ENCODE data around the gene DCAF8.
A peak's percentile ranks its signal among the peaks of the same experiment; 100 is the strongest.

DCAF8 gene

DNA sequence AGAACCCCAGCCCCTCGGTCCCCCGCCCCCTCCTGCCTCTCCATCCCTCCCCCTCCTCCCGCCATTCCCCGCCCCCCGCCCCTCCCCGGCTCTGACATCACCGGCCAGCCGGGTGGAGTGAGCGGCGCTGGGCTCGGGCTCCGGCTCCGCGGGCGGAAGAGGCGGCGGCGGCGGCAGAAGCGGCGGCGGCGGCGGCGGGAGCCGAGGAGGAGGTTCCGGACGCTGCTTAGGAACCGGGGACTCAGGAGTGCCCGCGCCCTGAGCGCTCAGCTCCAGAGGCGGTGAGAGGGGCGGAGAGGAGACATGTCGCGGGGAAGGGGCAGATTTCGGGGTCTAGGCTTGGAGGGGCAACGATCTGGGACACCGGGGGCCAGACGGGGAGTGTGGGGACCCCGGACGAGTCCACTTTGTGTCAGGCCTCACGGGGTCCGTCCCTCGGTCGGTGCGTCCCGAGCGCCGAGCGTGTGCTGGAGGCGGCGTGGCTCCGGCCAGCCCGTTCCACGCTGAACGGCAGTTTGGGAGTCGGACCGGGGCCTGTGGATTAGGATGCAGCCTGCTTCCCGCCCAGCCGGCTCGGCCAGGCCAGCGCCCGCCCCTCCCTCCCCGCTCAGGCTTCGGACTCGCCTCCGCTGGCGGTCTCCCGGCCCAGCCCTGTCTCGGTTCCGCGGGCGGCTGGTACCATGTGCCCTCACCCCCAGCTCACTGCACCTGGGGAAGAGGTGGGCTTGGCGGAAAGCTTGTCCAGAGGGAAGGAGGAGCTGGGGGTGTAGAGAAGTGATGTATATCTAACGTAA, 56.9 kb downstream of the DCAF8 start, which contains the start of gene PEA15:
TSS of gene PEA15 (plus strand) at position 143 of the 794 bp plus-strand sequence. CDS start 6,161 bp downstream, outside the sequence.
- peak; percentile 83 for DNase-seq (ENCODE audit: low spot score)

DNA sequence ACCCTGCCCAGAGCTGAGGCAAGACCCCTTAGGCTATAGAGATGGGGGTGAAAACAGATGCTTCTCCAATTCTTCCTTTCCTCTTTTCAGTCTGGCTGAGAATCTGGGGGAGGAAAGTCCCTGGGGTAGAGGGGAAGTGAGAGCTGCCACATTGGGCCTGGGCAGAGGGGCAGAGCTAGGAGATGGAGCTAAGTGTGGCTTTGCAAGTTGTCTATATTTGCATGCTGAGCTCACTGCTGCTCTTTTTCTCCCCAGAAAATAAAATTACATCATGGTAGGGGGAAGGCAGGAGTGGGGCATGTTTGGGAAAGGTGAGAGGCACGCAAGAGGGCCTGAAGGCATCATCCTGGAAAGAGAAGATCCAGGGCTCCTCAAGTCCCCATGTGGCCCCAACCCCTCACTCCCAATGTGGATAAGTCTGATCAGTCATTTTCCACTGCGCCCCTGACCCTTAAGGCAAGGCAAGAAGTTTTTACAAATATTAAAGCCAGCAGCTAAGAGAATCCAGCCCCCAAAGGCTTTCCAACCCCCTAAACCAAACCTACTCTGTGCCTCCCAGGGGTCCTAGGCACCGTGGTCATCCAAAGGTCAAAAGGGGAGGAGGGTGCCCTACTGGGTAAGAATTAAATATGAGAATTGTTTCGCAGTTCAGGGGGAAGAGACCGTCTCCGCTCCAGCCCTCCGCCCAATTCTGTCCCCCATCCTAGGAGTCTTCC, 57.7 kb downstream of the DCAF8 start:
- peak; percentile 56 for DNase-seq (ENCODE audit: low spot score)

DNA sequence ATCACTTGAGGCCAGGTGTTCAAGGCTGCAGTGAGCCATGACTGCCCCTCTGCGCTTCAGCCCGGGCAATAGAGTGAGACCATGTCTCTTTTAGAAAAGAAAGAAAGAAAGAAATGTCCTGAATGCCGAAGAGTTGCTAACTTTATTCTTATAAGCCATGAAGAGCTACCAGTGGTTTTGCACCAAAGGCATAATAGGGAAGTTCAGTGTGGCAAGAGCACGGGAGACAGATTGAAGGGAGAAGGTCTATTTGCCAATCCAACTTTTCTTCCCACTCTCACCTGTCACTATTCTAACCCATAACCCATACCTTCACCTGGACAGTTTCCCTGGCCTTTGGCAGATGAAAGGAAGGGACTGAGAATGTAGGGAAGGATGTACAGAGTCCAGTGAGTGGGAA, 61.6 kb downstream of the DCAF8 start:
- no peak for DNase-seq (ENCODE audit: low spot score)

DNA sequence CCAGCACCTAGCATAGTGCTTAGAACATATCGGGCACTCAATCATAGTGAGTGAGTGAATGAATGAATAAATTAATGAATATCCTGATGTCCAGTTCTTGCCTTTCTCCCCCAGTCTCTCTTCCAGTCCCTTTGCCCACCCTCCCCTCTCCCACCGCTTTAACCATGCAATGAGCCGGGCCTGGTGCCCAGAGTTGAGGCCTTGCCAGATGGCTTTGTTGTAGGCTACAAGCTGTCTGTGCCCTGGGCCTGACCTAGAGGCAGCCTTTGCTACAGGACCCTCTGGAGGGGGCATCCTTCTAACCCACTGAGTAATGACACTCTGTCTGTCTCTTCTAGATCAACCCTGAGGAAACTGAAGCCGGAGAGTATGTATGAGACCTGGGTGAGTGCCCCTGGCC, 65.1 kb downstream of the DCAF8 start:
- DNase-seq (ENCODE audit: low spot score), result peak; percentile 40

DNA sequence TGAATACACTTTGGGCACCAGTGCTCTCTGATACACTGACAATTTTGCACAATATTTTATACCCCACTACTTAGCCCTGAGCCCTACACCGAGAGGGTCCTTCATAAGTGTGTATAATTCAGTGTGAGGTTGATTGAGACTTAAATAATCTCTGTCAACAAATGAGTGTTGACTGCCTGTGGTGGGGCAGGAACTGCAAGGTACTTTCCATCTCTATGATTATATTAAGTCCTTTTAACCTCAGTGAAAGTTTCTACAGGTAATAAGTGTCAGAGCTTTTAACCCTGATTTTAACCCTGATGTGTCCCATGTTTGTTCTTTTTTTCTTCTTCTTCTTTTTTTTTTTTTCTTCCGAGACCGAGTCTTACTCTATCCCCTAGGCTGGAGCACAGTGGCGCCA, 66.2 kb downstream of the DCAF8 start:
- no peak for DNase-seq (ENCODE audit: low spot score)

DNA sequence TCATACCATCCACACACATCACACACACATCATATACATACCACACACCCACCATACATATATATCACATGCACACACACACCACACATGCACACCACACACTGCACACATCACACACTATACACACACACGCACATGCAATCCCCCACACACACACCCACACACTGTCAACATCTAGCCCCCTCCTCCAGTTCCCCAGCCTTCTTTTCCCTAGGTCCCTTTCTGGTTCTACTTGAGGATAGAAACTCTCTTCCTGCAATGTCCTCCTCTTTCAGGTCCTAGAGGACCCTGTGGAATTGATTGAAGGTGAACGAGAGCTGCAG, 67.7 kb downstream of the DCAF8 start:
- no peak for DNase-seq (ENCODE audit: low spot score)

DNA sequence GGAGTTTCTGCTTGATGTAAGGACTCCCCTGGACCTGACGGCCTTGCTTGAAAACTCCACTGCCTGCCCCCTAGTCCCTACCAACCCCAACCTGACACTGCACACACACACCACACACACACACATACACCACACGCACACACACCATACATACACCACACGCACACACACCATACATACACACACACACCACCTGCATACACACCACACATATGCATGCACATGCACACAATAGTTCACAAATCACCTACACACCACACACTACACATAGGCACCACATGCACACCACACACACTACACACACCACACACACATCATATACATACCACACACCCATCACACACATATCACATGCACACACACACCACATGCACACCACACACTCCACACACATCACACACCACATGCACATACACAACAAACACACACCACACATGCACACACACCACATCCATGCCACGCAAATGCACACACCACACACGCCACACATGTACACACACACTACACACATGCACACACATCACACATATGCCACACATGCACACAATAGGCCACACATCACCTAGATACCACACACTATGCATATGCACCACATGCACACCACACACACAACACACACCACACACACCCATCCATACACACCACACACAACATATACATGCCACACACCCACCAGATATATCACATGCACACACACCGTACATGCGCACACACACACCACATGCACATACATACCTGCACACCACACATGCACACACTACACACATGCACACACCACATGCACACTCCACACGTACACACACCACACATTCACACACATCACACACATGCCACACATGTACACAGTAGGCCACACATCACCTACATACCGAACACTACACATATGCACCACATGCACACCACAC, 68.3 kb downstream of the DCAF8 start:
- DNase-seq (ENCODE audit: low spot score), result no peak

DNA sequence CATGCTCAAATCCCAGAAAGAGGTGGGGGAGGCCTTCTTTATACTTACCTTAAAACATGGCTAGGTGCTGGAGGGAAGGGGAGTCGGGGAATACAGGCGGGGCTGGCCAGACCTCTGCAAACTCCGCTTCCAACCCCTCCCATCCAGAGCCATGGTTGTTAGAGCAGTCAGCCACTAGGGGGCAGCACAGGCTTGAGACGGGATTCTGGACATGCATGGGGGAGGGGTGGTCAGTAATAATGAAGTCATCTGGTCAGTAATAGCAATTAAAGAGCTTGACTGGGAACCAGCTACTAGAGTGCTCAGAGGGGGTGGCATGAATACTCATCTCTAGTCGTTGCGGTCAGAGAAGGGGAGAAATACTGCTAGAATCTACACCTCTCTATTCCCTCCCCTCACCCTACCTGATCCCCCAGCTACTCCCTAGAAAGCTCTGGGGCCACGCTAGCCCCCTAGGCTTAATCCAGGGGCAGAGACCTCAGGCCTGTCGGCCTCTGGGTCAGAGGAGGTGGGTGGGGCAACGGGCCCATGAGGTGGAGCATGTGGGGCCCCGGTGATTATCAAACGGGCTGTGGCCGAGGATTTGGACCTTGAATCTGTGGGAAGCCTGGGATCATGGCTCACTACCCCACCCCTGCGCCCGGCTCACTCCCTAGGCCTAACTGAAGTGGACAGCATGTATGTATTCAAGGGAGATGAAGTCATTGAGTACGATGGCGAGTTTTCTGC, 69.1 kb downstream of the DCAF8 start:
- DNase-seq (ENCODE audit: low spot score), result peak; percentile 89

DNA sequence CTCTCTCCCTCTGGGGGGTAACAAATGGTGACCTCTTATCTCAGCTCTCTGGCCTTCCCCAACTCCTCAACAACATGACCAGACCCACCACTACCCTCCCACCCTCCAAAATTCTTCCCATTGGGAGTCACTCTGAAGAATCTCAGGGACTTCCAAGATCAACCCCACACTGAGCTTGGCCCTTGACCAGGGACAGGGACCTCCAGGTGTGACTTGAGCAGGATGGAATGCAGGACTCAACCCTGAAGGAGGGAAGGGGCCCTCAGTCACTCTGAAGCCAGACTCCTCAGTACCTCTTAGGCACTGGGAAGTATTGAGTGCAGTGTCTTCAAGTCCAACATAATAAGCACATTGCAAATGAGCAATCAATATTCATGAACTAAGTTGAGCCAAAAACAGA, 70.1 kb downstream of the DCAF8 start:
- no peak for DNase-seq (ENCODE audit: low spot score)

DNA sequence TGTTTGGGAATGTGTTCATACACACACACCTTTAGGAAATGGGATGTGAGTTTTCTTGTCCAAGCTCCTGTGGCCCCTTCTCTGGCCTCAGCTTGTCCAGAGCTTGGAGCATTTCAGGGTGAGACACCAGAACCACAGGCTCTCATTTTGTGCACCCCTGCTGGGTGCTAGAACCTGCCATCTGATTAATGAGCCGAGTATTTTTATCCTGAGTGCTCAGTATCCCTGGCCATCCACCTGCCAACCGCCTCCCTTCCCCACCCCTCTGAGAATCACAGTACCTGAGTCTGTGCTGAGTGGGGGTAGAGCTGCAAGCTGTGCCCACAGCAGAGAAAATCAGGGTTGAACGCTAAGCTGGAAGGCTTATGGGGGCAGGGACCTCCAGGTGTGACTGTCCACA, 70.6 kb downstream of the DCAF8 start:
- no peak for DNase-seq (ENCODE audit: low spot score)

DNA sequence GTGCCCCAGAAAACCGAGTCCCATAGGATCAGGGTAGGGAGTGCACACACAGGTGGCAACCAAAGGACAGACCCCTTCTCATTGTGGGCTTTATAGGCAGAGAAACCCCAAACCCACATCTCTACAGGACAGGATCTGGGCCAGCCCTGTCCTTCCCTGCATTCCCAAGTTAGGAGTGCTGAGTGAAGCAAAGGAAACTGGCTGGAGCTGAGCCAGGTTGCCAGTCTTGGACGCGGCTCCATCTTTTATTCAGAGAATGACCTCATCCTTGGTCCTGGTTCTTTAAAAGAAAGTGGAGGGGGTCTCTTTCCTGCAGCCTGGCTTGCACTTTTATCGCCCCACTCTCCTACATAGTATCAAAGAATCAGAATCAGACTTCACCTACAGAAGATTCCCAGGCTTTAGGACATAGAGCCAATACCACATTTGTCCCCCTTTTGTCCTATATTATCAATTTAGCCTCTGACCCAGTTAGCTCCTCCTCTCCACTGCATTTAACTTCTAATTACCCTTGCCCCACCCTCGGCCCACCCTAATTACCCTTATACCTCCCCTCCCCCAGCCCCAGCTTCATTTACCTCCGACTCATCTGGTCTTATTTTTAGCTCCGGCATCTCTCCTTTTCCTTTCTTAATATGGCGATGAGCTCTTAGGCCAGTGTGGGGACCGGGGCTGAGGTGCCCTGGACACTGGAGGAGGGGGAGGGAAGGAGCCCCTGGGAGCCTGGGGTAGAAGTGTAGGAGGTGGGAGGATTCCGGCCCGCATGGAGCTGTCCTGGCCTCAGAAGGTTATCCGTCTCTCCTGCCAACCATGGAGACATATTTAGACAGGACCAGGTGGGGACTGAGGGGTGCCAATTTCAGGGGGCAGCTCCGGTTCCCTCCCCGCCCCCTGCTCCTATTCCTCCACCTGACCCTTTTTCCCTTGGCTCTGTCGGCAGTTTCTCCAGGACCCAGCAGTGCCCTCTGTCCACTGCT, 72.4 kb downstream of the DCAF8 start, which contains the start of gene CASQ1:
TSS of gene CASQ1 (plus strand) at position 927 of the 977 bp plus-strand sequence. CDS start 177 bp downstream, outside the sequence.
- DNase-seq (ENCODE audit: low spot score), result peak; percentile 37

DNA sequence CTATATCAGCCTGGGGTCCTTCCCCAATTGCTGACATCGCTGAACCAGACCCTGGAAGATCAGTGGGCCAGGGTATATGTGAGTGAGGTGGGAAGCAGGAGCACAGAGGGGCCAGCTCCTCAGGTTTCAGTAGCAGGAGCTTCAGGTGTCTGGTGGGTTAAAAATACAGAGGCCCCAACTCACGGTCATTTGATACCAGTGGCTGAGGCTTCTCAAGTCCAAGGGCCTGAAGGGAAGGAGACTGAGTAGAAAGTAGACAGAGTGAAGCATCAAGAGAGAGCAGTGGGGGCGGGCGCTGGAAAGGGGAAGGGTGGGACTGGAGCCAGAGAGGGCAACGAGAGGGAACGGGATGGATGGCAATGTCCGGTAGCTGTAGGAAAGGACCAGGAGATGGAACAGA, 74.0 kb downstream of the DCAF8 start:
- DNase-seq (ENCODE audit: low spot score), result no peak

DNA sequence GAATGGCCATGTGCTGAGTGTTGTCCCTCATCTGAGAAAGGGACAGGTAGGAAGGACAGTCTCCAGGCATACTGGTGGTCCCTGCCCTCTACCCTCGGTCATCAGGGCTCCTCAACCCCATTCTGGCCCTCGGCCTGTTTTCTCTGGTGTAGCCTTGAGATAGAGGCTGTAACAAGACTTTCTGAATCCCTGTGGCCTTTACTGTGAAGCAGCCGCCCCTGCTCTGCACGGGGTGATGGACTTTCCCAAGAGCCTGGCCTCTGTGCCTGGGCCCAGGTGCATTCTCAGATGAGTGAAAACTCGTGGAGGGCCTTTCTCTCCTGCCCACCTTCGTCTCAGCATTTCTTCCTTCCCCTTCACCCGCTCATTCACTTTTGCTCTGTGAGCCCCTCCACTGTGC, 74.9 kb downstream of the DCAF8 start:
- no peak for DNase-seq (ENCODE audit: low spot score)

DNA sequence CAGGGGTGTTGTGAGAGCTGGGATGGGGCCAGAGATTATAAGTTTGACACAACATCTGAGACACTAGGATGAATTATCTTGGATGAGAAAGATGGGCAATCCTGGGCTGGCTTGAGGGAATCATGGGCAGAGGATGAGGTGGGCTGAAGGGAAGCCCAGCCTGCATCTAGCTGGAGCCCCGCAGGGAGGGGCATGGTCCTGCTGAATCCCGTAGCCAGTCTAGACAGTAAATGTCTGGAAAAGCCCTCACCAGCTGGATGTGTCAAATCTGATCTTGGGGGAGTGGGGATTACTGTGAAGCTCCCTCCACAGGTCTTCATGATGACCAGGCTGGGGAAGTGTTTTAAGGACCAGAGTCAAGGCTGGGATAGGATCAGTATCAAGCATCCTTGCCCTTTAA, 75.6 kb downstream of the DCAF8 start:
- no peak for DNase-seq (ENCODE audit: low spot score)

DNA sequence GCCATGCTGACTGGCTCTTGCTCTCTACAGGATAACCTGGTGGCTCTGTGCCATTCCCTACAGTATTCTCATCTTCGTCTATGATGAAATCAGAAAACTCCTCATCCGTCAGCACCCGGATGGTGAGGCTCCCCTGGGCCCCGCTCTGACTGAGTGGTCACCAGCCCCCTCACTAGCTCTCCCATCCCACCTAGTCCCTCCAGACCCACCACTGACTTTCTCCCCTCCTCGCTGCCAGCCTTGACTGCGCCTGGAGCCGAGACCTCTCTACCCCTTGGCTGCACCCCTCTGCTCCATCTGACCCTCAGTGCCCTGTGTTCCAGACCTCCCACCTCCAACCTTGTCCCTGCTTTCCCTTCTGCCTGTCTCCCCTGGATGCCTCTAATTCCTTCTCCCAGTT, 76.1 kb downstream of the DCAF8 start:
- DNase-seq (ENCODE audit: low spot score), result no peak

DNA sequence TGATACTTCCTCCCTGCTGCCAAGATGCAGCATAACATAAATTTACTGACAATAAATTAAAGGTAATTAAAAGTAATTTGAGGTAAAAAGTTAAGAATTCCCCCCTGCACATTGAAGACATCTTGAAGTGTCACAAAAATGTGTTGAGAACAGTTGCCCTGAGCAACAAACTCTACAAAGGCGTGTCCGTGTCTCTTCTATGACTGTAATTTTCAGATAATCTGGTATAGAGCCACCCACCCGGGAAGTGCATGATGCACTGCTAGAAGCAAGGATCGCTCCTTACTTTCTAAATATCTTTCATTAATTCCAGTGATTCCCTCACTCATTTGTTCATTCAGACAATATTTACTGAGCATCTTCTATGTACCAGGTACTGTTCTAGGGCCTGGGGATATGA, 83.0 kb downstream of the DCAF8 start:
- DNase-seq (ENCODE audit: low spot score), result no peak

DNA sequence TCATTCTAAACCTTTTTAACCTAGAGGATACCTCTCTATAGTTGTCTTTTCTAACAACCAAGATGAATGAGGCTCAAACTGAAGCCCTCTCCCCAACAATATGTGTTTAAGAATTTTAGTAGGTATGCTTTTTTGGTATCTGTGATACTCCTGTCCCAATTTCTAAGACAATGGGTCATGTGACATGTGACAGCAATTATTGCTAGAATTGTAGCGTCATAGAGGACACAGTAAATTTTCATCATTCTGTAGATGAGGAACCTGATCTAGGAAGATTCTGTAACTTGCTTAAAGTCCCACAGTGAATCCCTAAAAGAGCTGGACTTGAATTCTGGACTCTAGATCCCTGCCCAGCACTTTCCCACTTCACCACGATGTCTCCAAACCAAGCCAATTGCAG, 83.6 kb downstream of the DCAF8 start:
- DNase-seq (ENCODE audit: low spot score), result no peak

DNA sequence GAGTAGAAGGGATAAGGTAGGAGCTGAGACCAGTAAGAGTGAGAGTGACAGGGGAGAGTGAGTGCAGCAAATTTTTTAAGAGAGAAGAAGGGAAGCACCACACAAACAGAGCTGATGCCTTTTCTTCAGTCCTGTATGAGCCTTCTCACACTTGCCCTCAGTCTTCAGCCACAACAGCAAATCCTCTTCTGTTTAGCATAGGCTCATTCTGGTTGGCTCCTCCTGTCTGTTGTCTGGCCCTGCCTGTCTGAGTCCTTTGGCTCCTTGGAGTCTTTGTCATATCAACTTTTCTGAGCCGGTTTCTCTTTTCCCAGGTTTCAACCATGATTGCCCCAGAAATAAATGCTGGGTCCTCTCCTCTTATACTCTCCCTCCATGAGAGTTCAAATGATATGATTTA, 84.7 kb downstream of the DCAF8 start:
- no peak for DNase-seq (ENCODE audit: low spot score)

DNA sequence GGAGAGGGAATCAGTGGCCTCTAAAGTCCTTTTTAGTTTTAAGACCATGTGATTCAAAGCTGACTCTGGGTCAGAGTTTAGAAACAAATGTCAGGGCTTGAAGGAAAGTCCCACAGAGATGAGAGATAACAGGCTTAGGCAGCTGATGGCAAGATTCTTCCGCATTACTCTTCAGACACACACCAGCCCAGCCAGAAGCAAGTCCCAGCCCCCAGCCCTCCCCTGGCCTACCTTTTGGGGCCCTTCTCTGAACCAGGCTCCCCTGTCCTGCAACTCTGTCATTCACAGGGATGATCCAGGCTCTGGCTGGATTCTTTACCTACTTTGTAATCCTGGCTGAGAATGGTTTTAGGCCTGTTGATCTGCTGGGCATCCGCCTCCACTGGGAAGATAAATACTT, 85.1 kb downstream of the DCAF8 start:
- no peak for DNase-seq (ENCODE audit: low spot score)

DNA sequence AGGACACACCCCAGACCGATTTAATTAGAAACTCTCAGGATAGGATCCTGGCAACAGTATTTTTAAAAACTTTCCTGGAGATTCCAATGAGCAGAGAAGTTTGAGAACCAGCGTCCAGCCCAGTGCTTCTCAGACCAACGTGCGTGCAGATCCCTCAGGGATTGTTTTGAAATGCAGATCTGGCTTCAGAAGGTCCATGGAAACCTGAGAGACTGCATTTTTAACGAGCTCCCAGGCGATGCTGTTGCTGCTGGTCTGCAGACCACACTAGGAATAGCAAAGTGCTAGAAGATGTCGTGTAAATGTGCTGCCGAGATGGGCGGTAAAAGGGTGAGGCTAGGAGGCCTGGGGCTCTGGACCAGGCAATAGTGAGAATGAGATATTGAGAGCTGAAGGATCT, 90.4 kb downstream of the DCAF8 start:
- DNase-seq (ENCODE audit: low spot score), result no peak

DNA sequence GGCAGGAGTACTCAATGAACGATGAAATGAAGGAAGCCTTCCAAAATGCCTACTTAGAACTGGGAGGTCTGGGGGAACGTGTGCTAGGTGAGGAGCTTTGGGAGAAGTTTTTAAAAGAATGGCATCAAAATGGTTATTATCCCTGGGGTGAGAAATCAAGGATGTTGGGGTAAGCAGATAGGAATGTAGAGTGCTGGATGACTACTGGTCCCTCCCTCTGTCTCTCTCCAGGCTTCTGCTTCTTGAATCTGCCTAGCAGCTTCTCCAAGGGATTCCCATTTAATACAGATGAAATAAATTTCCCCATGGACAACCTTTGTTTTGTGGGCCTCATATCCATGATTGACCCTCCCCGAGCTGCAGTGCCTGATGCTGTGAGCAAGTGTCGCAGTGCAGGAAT, 91.0 kb downstream of the DCAF8 start:
- DNase-seq (ENCODE audit: low spot score), result no peak
